ENCODE results near the gene NT5DC3. TPM values are rescaled to one million over a fixed set of nuclear protein-coding genes. Genes with fewer than 3 reads are reported as not detected.

Gene NT5DC3
- 1 to 10 TPM; 2.9 to 6.4 (median 4.2) TPM for total RNA-seq
- polyA plus RNA-seq = 1 to 10 TPM; 2.6 to 4.2 TPM

DNA sequence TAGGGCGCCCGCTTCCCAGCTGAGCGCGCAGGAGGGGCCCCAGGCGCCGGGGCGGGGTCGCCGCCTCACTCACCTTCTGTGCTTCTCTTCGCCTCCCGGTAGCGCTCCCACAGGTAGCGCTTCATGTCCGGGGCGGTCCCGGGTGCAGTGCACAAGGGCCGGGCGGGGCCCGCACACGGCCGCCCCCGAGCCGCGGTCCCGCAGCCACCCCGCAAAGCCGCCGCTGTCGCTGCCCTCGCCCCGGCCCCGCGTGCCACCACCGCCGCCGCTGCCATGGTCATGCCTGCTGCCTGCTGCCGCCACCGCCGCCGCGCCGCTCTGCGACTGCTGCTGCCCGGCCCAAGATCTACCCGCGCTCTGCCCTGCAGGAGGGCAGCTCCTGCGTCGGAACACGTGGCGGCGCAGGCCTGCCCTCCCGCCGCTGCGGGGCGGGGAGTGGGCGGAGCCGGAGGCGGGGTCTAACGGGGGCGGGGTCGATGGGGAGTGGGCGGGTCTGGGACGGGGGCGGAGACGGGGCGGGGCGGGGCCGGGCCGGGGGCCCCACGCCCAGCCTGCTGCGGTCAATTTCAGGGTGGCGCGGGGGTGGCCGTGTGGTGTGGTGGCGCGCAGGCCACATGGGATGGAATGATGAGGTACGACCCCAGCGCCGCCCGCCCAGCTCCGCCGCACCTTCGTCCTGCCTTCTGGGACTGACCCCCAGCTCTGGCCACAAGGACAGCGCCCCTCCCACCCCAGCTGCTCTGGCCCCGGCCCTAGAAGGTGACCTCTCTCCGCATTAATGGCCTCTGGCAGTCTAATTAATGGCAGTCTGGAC is at the start of gene NT5DC3:
TSS of gene NT5DC3 (minus strand) at position 359 of the 814 bp plus-strand sequence. CDS start at position 281, 78 bp downstream.
- Histone ChIP-seq H3K4me3 (peak within 1 kb of the TSS; percentile 70 to 86 (median 77)), H3K27me3 (no peaks in the 10 kb centered on the region), H3K36me3 (no peaks in the 10 kb centered on the region), H3K27ac (peak within 1 kb of the TSS; percentile 39 to 72 (median 70)), H3K9me3 (no peaks in the 10 kb centered on the region), H3K4me1 (peaks cover 11 to 26% (median 14%) of the 10 kb centered on the region in 3 donors)
- DNase-seq (peak; percentile 84 to 97 (median 90)), FAIRE-seq (no peak), ATAC-seq (peak; percentile 90 to 96 (median 93))
- intact Hi-C loops (cut with DNase I) = no loop called here
- WGBS, 2 donors = 1 to 2% methylated on average over 48 to 86 of the region's 86 CpGs
- TF ChIP-seq, protein P1, sequence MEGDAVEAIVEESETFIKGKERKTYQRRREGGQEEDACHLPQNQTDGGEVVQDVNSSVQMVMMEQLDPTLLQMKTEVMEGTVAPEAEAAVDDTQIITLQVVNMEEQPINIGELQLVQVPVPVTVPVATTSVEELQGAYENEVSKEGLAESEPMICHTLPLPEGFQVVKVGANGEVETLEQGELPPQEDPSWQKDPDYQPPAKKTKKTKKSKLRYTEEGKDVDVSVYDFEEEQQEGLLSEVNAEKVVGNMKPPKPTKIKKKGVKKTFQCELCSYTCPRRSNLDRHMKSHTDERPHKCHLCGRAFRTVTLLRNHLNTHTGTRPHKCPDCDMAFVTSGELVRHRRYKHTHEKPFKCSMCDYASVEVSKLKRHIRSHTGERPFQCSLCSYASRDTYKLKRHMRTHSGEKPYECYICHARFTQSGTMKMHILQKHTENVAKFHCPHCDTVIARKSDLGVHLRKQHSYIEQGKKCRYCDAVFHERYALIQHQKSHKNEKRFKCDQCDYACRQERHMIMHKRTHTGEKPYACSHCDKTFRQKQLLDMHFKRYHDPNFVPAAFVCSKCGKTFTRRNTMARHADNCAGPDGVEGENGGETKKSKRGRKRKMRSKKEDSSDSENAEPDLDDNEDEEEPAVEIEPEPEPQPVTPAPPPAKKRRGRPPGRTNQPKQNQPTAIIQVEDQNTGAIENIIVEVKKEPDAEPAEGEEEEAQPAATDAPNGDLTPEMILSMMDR (IDR thresholded peaks at IDR 0.05) = no peak

GRCh38 chr12:103887738-103888137 is 46.7 kb upstream of the NT5DC3 start:
- Histone ChIP-seq H3K36me3 (no peaks in the 10 kb centered on the region), H3K27ac (no peak overlapping the region), H3K4me3 (no peak overlapping the region), H3K9me3 (no peaks in the 10 kb centered on the region), H3K4me1 (no peaks in the 10 kb centered on the region), H3K27me3 (no peaks in the 10 kb centered on the region)
- WGBS, 2 donors = 57 to 79% methylated on average over 1 of the region's 1 CpG
- DNase-seq = no peak
- no peak for FAIRE-seq
- intact Hi-C loops (cut with DNase I) = loop anchor here in 1 of 3 donors (10.0 kb wide), 1 partner anchor 217 kb away; no protein-coding TSS in a partner anchor
- TF ChIP-seq, protein P1 (IDR thresholded peaks at IDR 0.05) = no peak
- no peak for ATAC-seq

GRCh38 chr12:103886195-103886797 is 45.3 kb upstream of the NT5DC3 start:
- intact Hi-C loops (cut with DNase I) = loop anchor here in 1 of 3 donors (10.0 kb wide), 1 partner anchor 219 kb away; no protein-coding TSS in a partner anchor
- H3K4me1 ChIP-seq = no peaks in the 10 kb centered on the region
- ATAC-seq = no peak
- 56 to 74% methylated on average over 4 of the region's 4 CpGs for WGBS, 2 donors
- no peak for FAIRE-seq
- H3K36me3 ChIP-seq = no peaks in the 10 kb centered on the region
- H3K9me3 ChIP-seq = no peaks in the 10 kb centered on the region
- DNase-seq = no peak
- no peaks in the 10 kb centered on the region for H3K27me3 ChIP-seq
- TF ChIP-seq, protein P1 (IDR thresholded peaks at IDR 0.05) = no peak
- H3K27ac ChIP-seq = no peak overlapping the region
- no peak overlapping the region for H3K4me3 ChIP-seq

GRCh38 chr12:103884316-103884715 is 43.3 kb upstream of the NT5DC3 start:
- TF ChIP-seq, protein P1 (IDR thresholded peaks at IDR 0.05) = peak in 1 of 4 donors; percentile 15
- Histone ChIP-seq H3K27me3 (no peaks in the 10 kb centered on the region), H3K9me3 (no peaks in the 10 kb centered on the region), H3K36me3 (no peaks in the 10 kb centered on the region), H3K27ac (no peak overlapping the region), H3K4me1 (no peaks in the 10 kb centered on the region), H3K4me3 (no peak overlapping the region)
- intact Hi-C loops (cut with DNase I) = loop anchor here in 1 of 3 donors (10.0 kb wide), 1 partner anchor 220 kb away; no protein-coding TSS in a partner anchor
- ATAC-seq (peak in 3 of 4 donors; percentile 51 to 61 (median 59)), FAIRE-seq (no peak), DNase-seq (no peak)
- WGBS, 2 donors = 50 to 51% methylated on average over 4 of the region's 4 CpGs
